ENCODE results near the gene MLXIP. TPM values are rescaled to one million over a fixed set of nuclear protein-coding genes. Genes with fewer than 3 reads are reported as not detected.

The MLXIP gene
- total and polyA plus RNA-seq, 2 of the 8 experiments (the other 6 are each of a cell fraction or from before 2014, with no cell fraction given), result 5.5 to 40.5 TPM

DNA sequence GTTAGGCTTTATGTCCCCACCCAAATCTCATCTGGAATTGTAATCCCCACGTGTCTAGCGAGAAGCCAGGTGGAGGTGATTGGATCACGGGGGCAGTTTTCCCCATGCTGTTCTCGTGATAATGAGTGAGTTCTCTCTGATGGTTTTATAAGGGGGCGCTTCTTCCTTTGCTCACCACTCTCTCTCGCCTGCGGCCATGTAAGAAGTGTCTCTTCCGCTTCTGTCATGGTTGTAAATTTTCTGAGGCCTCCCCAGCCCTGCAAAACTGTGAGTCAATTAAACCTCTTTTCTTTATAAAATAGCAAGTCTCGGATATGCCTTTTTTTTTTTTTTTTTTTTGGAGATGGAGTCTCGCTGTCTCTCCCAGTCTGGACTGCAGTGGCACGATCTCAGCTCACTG, 82.2 kb downstream of the MLXIP start:
- Histone ChIP-seq H3K4ac (replicated peaks; ENCODE audit: insufficient read length, low read depth, low read length) (no peak overlapping the region), H2BK120ac (replicated peaks; ENCODE audit: low read depth, low read length) (no peak overlapping the region), H3K36me3 (ENCODE audit: control insufficient read depth in 2 of 4, insufficient read depth in 4 of 4, low read length in 3 of 4) (no peaks in the 10 kb centered on the region), H3K9me3 (ENCODE audit: insufficient read depth in 2 of 2, low read depth in 1 of 2, low read length in 1 of 2) (no peaks in the 10 kb centered on the region), H3K79me1 (ENCODE audit: low read depth, low read length) (no peaks in the 10 kb centered on the region), H3K23ac (ENCODE audit: insufficient read length) (no peak overlapping the region), H3K23me2 (ENCODE audit: low read depth, low read length) (no peaks in the 10 kb centered on the region), H3K9ac (replicated peaks in 1 of 4; ENCODE audit: extremely low read depth in 1 of 4, low read depth in 3 of 4, low read length in 3 of 4) (no peak overlapping the region), H2BK15ac (ENCODE audit: low read length) (no peak overlapping the region), H3K4me1 (replicated peaks in 1 of 4; ENCODE audit: control insufficient read depth in 3 of 4, insufficient read depth in 4 of 4, low read length in 3 of 4) (no peaks in the 10 kb centered on the region; a peak in 1 of 7 replicates), H4K8ac (ENCODE audit: extremely low read depth, insufficient read depth, low read length) (no peak overlapping the region), H3K27ac (ENCODE audit: low read depth, low read length) (no peak overlapping the region), H2BK12ac (ENCODE audit: low read depth, low read length) (no peak overlapping the region), H3K4me3 (ENCODE audit: extremely low read depth in 1 of 4, insufficient read depth in 2 of 4, low read depth in 3 of 4, low read length in 4 of 4) (no peak overlapping the region), H2BK5ac (ENCODE audit: low read depth, low read length) (no peak overlapping the region), H4K91ac (replicated peaks; ENCODE audit: insufficient read length, low read length) (no peak overlapping the region), H3K18ac (ENCODE audit: extremely low read depth, low read length) (no peak overlapping the region), H4K20me1 (replicated peaks in 1 of 2; ENCODE audit: control insufficient read depth in 1 of 2, insufficient read depth in 2 of 2, low read length in 2 of 2) (no peaks in the 10 kb centered on the region), H4K5ac (ENCODE audit: insufficient read length, low read depth, low read length) (no peak overlapping the region), H2BK20ac (ENCODE audit: low read length) (no peak overlapping the region), H2AFZ (ENCODE audit: low read length) (no peak overlapping the region), H3K27me3 (replicated peaks in 1 of 4; ENCODE audit: control insufficient read depth in 3 of 4, extremely low read depth in 1 of 4, insufficient read depth in 3 of 4, low read length in 3 of 4) (no peaks in the 10 kb centered on the region), H3K79me2 (ENCODE audit: control insufficient read depth in 1 of 2, insufficient read depth in 2 of 2, low read length in 2 of 2) (no peaks in the 10 kb centered on the region), H3K14ac (ENCODE audit: insufficient read length) (no peak overlapping the region), H3K56ac (replicated peaks; ENCODE audit: insufficient read length, low read depth, low read length) (no peak overlapping the region), H2AK5ac (ENCODE audit: low read depth, low read length) (no peak overlapping the region), H3K4me2 (ENCODE audit: insufficient read depth in 1 of 2, low read depth in 2 of 2, low read length in 2 of 2) (no peak overlapping the region)
- ChIA-PET POLR2A (ENCODE audit: partially characterized antibody) (no interaction called here), CTCF (ENCODE audit: partially characterized antibody) (interaction anchor here (1.5 kb wide), 1 partner anchor 23 kb away, joined by 6 read pairs; no protein-coding TSS in a partner anchor)
- WGBS, 2 experiments (ENCODE audit: extremely low coverage in 1 of 2, insufficient coverage in 1 of 2, insufficient read length in 1 of 2, insufficient replicate concordance in 2 of 2, low coverage in 1 of 2, low lambda C conversion rate in 2 of 2, missing lambda C conversion rate in 1 of 2), result 89% methylated on average over 8 of the region's 11 CpGs; no CpG with 5 or more reads in 1 of the 2 experiments
- FAIRE-seq (no peak), DNase-seq (ENCODE audit: low read depth in 1 of 2, low spot score in 2 of 2) (no peak)
- TF ChIP-seq PHF8 (conservative IDR thresholded peaks at IDR 0.05; ENCODE audit: low read depth, low read length), result no peak
- no peak for TF ChIP-seq CBX5 (IDR thresholded peaks at IDR 0.05; ENCODE audit: low read depth, low read length)
